IPS-18a (cell line): ENCODE data around the gene ABCC9.
"Not testable (repeated sequence)": the region's sequence is repeated elsewhere in the genome, so short reads cannot be mapped to it uniquely, and the experiment has no call there.

Experiments
- H3K27ac ChIP-seq: one replicate; pipeline ENCODE4 v1.5.1; 2013; ENCODE audit warnings: low read length
- H3K27me3 ChIP-seq: one replicate; pipeline ENCODE4 v1.6.1; 2013; ENCODE audit warnings: mild to moderate bottlenecking, low read length; ENCODE audit not compliant: control insufficient read depth, insufficient read depth
- H3K36me3 ChIP-seq: one replicate; pipeline ENCODE4 v1.6.1; 2013; ENCODE audit warnings: low read depth, low read length; ENCODE audit not compliant: control insufficient read depth
- H3K4me1 ChIP-seq: one replicate; pipeline ENCODE4 v1.6.1; 2013; ENCODE audit warnings: low read depth, low read length; ENCODE audit not compliant: control insufficient read depth
- H3K4me3 ChIP-seq: one replicate; pipeline ENCODE4 v1.5.1; 2013; ENCODE audit warnings: low read length
- H3K9ac ChIP-seq: one replicate; pipeline ENCODE4 v1.6.1; 2013; ENCODE audit warnings: mild to moderate bottlenecking, low read length, moderate library complexity
- H3K9me3 ChIP-seq: one replicate; pipeline ENCODE4 v1.6.1; 2013; ENCODE audit warnings: low read depth, low read length; ENCODE audit not compliant: control insufficient read depth

Gene ABCC9

DNA sequence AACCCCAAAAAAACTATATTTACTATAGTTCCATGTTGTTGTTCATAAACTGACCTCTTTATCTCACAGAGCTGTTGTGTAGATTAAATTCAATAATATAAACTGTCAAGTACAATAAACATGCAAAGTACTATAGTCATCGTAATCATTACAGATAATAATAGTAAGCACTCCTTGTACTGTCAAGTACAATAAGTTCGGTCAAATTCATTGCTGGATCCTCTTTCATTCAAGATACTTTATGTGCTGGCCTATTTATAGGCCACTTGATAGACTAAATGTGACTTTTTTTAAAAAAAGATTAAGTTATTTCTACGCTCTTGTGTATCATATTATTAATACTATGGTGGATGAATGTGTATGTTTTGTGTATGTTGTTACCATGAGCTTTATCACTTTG is 127.5 kb downstream of the ABCC9 start:
- H3K9me3 ChIP-seq, result no peaks in the 10 kb centered on the region
- no peak overlapping the region for H3K27ac ChIP-seq
- no peak overlapping the region for H3K4me3 ChIP-seq
- no peaks in the 10 kb centered on the region for H3K27me3 ChIP-seq
- no peaks in the 10 kb centered on the region for H3K36me3 ChIP-seq
- no peaks in the 10 kb centered on the region for H3K4me1 ChIP-seq
- no peak overlapping the region for H3K9ac ChIP-seq

DNA sequence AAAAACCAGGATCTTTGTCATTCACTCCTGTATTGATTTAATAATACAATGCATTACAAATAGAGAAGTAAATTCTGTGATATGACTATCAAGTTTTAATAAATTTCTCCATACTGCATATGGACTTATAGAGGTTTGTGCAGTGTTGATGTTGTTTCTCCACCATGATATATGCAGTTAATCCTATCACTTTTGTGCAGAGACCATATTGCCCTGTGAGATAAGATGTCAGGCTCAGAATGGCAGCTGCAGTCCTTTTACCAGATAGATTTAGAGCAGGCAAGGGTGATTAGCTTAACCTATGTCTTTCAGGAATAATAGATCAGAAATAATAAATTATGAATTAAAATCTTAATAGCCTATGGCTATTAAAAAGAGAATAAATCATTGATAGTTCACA is 128.1 kb downstream of the ABCC9 start:
- Histone ChIP-seq H3K27me3 (no peaks in the 10 kb centered on the region), H3K27ac (no peak overlapping the region)

GRCh38 chr12:21812340-21812739 is 128.9 kb downstream of the ABCC9 start:
- not testable (repeated sequence) for H3K9ac ChIP-seq, H3K27ac ChIP-seq, H3K9me3 ChIP-seq, H3K36me3 ChIP-seq, H3K4me1 ChIP-seq, H3K4me3 ChIP-seq, H3K27me3 ChIP-seq

More for the DNA sequence above, 128.1 kb downstream of the ABCC9 start:
- H3K9ac ChIP-seq, result no peak overlapping the region
- no peak overlapping the region for H3K4me3 ChIP-seq
- no peaks in the 10 kb centered on the region for H3K36me3 ChIP-seq
- H3K9me3 ChIP-seq, result no peaks in the 10 kb centered on the region
- H3K4me1 ChIP-seq, result no peaks in the 10 kb centered on the region

DNA sequence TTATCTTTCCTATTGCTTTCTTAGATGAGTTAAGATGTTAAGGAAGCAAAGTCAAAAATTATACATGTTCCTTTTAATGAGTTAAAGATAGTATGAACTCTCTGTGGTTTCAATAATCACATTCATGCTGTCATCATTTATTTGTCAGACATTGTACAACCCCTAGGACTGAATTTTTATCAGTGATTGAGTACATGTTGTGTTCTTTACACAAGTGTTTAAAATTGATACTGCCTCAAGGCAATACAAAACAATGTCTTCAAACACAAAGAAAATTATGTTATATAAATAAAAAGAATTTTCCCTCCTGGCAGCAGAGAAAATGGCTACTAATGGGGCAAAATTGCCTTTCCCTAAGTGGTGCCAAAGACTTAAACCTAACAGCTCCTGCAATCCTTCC is 132.1 kb downstream of the ABCC9 start:
- H3K27me3 ChIP-seq, result no peaks in the 10 kb centered on the region
- no peak overlapping the region for H3K9ac ChIP-seq
- H3K36me3 ChIP-seq, result no peaks in the 10 kb centered on the region
- no peaks in the 10 kb centered on the region for H3K4me1 ChIP-seq
- no peak overlapping the region for H3K27ac ChIP-seq
- H3K9me3 ChIP-seq, result no peaks in the 10 kb centered on the region
- no peak overlapping the region for H3K4me3 ChIP-seq

DNA sequence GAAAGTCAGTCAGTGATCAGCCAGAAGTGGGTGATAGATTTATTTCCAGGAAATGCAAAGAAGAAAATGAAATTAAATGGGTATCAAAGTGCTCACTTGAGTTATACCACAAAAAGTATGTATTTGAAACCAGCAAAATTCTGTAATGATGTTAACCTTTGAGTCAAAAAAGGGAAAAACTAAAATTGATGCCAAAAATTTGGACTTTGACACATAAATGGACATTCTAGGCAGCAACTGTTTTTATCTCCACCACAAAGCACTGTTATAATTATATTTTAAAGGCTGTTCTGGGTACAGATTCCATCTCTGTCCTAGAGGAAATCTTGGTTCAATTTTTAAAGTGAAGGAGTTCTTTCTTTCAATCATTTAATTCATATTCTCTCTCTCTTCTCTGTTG is 135.0 kb downstream of the ABCC9 start:
- Histone ChIP-seq H3K9ac (no peak overlapping the region), H3K4me3 (no peak overlapping the region), H3K27ac (no peak overlapping the region), H3K4me1 (no peaks in the 10 kb centered on the region), H3K36me3 (no peaks in the 10 kb centered on the region), H3K27me3 (no peaks in the 10 kb centered on the region), H3K9me3 (no peaks in the 10 kb centered on the region)

- Histone ChIP-seq H3K27me3 (no peaks in the 10 kb centered on the region), H3K9me3 (no peaks in the 10 kb centered on the region), H3K4me3 (no peak overlapping the region), H3K4me1 (no peaks in the 10 kb centered on the region), H3K27ac (no peak overlapping the region), H3K9ac (no peak overlapping the region), H3K36me3 (no peaks in the 10 kb centered on the region)
Observed at GRCh38 chr12:21801522-21802288, 139.5 kb downstream of the ABCC9 start.

DNA sequence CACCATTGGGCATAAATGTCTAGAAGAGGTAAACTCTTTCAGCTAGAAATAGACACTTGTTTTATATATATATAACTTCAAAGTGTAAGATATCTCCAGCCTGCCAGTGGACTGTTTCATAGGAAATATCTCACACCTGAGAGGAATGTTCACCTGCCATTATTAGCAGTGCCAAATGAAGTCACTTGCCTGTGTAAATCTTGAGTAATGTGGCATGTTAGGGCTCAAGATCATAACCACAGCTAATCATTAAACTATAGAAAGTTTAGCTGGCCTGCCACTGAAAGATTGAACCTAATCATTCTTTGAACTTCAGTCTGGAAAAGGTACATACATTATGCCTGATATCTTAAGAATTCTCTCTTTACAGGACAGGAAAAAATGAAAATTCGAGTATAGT is 141.2 kb downstream of the ABCC9 start:
- no peaks in the 10 kb centered on the region for H3K27me3 ChIP-seq
- H3K27ac ChIP-seq, result no peak overlapping the region
- no peaks in the 10 kb centered on the region for H3K4me1 ChIP-seq
- no peak overlapping the region for H3K4me3 ChIP-seq
- no peak overlapping the region for H3K9ac ChIP-seq
- H3K9me3 ChIP-seq, result no peaks in the 10 kb centered on the region
- H3K36me3 ChIP-seq, result no peaks in the 10 kb centered on the region

- H3K27ac ChIP-seq, result no peak overlapping the region
Observed at GRCh38 chr12:21797539-21797938, 143.7 kb downstream of the ABCC9 start.

DNA sequence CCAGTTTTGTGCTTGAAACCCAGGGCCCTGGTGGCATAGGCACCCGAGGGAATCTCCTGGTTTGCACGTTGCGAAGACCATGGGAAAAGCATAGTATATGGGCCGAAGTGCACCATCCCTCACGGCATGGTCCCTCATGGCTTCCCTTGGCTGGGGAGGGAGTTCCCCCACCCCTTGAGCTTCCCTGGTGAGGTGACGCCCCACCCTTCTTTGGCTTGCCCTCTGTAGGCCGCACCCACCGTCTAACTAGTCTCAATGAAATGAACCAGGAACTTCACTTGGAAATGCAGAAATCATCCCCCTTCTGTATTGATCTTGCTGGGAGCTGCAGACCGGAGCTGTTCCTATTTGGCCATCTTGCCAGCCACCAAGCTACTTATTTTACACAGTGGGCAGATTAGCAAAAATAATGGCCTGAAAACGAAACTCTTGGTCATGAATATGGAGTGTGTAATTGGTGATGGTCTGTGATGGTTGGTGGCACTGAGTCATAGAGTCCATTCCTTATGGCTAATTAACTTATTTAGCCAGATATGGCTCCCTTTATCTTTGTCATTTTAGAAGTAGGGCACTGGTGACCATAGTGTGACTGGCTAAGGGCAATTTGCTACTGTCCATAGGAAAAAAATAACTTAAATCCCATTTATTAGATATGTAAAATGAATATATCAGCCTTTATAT is 145.4 kb downstream of the ABCC9 start:
- Histone ChIP-seq H3K9me3 (no peaks in the 10 kb centered on the region), H3K27ac (no peak overlapping the region), H3K36me3 (no peaks in the 10 kb centered on the region), H3K27me3 (no peaks in the 10 kb centered on the region), H3K4me3 (no peak overlapping the region), H3K9ac (no peak overlapping the region), H3K4me1 (no peaks in the 10 kb centered on the region)

More at GRCh38 chr12:21797539-21797938, 143.7 kb downstream of the ABCC9 start:
- Histone ChIP-seq H3K36me3 (no peaks in the 10 kb centered on the region), H3K9me3 (no peaks in the 10 kb centered on the region), H3K27me3 (no peaks in the 10 kb centered on the region), H3K4me1 (no peaks in the 10 kb centered on the region), H3K9ac (no peak overlapping the region), H3K4me3 (no peak overlapping the region)

DNA sequence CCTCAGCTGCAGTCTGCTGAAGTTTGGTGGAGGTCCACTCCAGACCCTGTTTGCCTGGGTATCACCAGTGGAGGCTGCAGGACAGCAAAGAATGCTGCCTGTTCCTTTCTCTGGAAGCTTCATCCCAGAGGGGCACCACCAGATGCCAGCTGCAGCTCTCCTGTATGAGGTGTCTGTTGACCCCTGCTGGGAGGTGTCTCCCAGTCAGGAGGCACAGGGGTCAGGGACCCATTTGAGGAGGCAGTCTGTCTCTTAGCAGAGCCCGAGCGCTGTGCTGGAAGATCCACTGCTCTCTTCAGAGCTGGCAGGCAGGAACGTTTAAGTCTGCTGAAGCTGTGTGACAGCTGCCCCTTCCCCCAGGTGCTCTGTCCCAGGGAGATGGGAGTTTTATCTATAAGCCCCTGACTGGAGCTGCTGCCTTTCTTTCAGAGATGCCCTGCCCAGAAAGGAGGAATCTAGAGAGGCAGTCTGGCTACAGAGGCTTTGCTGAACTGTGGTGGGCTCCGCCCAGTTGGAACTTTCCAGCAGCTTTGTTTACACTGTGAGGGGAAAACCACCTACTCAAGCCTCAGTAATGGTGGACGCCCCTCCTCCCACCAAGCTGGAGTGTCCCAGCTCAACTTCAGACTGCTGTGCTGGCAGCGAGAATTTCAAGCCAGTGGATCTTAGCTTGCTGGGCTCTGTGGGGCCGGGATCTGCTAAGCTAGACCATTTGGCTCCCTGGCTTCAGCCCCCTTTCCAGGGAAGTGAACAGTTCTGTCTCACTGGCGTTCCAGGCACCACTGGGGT is 146.2 kb downstream of the ABCC9 start:
- H3K36me3 ChIP-seq, H3K4me3 ChIP-seq, H3K27me3 ChIP-seq, H3K4me1 ChIP-seq, H3K9me3 ChIP-seq, H3K27ac ChIP-seq, H3K9ac ChIP-seq: not testable (repeated sequence)

GRCh38 chr12:21789687-21790086 is 151.5 kb downstream of the ABCC9 start:
- not testable (repeated sequence) for H3K4me3 ChIP-seq, H3K27me3 ChIP-seq, H3K36me3 ChIP-seq, H3K27ac ChIP-seq, H3K9me3 ChIP-seq, H3K4me1 ChIP-seq, H3K9ac ChIP-seq
